ENCODE results near the gene IL2RA. TPM values are rescaled to one million over a fixed set of nuclear protein-coding genes. Genes with fewer than 3 reads are reported as not detected.
A peak's percentile ranks its signal among the peaks of the same experiment; 100 is the strongest.
"Not testable (repeated sequence)": the region's sequence is repeated elsewhere in the genome, so short reads cannot be mapped to it uniquely, and the experiment has no call there.

The IL2RA gene
- total and polyA plus RNA-seq, 3 donors from 2014 or later, result 0.62 to 1.0 TPM; not detected in 1

GRCh38 chr10:5965266-5965665 lies 96.9 kb downstream of the IL2RA start:
- WGBS, 2 donors, result 88 to 94% methylated on average over 5 to 8 of the region's 8 CpGs
- Histone ChIP-seq H3K27me3 (no peaks in the 10 kb centered on the region), H3K36me3 (ENCODE audit: low read depth, missing control alignments) (no peaks in the 10 kb centered on the region), H3K4me3 (no peak overlapping the region), H3K27ac (no peak overlapping the region), H3K4me1 (peaks cover 5% of the 10 kb centered on the region), H3K9me3 (no peaks in the 10 kb centered on the region)
- intact Hi-C loops (cut with DNase I; ENCODE audit: low total_unique reads), result no loop called here
- peak; percentile 13 for DNase-seq
- no peak for TF ChIP-seq CTCF (IDR thresholded peaks at IDR 0.05)
- TF ChIP-seq POLR2A (IDR thresholded peaks at IDR 0.05), result no peak

GRCh38 chr10:5964736-5965135 lies 97.4 kb downstream of the IL2RA start:
- no peak overlapping the region for H3K4me3 ChIP-seq
- no peaks in the 10 kb centered on the region for H3K36me3 ChIP-seq (ENCODE audit: low read depth, missing control alignments)
- peaks cover 5% of the 10 kb centered on the region for H3K4me1 ChIP-seq
- H3K9me3 ChIP-seq, result no peaks in the 10 kb centered on the region
- TF ChIP-seq POLR2A (IDR thresholded peaks at IDR 0.05) (no peak), CTCF (IDR thresholded peaks at IDR 0.05) (no peak)
- H3K27ac ChIP-seq, result no peak overlapping the region
- no peaks in the 10 kb centered on the region for H3K27me3 ChIP-seq
- DNase-seq, result peak; percentile 11
- 89 to 95% methylated on average over 4 to 13 of the region's 13 CpGs for whole genome bisulfite sequencing, 2 donors
- intact Hi-C loops (cut with DNase I; ENCODE audit: low total_unique reads), result no loop called here

- WGBS, 2 donors, result 81 to 88% methylated on average over 10 of the region's 10 CpGs
- Histone ChIP-seq H3K27me3 (no peaks in the 10 kb centered on the region), H3K36me3 (ENCODE audit: low read depth, missing control alignments) (no peaks in the 10 kb centered on the region), H3K4me3 (no peak overlapping the region), H3K9me3 (no peaks in the 10 kb centered on the region), H3K27ac (no peak overlapping the region), H3K4me1 (peaks cover 8% of the 10 kb centered on the region)
- intact Hi-C loops (cut with DNase I; ENCODE audit: low total_unique reads), result no loop called here
- no peak for DNase-seq
- TF ChIP-seq POLR2A (IDR thresholded peaks at IDR 0.05), result no peak
- no peak for TF ChIP-seq CTCF (IDR thresholded peaks at IDR 0.05)
These were observed 98.6 kb downstream of the IL2RA start for GRCh38 chr10:5963591-5963990.

- TF ChIP-seq CTCF (IDR thresholded peaks at IDR 0.05) (no peak), POLR2A (IDR thresholded peaks at IDR 0.05) (no peak)
These were observed 99.1 kb downstream of the IL2RA start for GRCh38 chr10:5963071-5963470.

GRCh38 chr10:5962358-5962940 lies 99.7 kb downstream of the IL2RA start:
- intact Hi-C loops (cut with DNase I; ENCODE audit: low total_unique reads); H3K36me3 ChIP-seq (ENCODE audit: low read depth, missing control alignments); DNase-seq; H3K9me3 ChIP-seq; H3K4me3 ChIP-seq; H3K27me3 ChIP-seq; H3K4me1 ChIP-seq: not testable (repeated sequence)
- 95 to 96% methylated on average over 10 of the region's 10 CpGs for WGBS, 2 donors
- H3K27ac ChIP-seq, result peak overlapping the region; percentile 68 to 75

More at GRCh38 chr10:5963071-5963470, 99.1 kb downstream of the IL2RA start:
- no peaks in the 10 kb centered on the region for H3K27me3 ChIP-seq
- WGBS, 2 donors, result 91 to 97% methylated on average over 6 to 7 of the region's 7 CpGs
- H3K4me3 ChIP-seq, result no peak overlapping the region
- no peak for DNase-seq
- no peaks in the 10 kb centered on the region for H3K36me3 ChIP-seq (ENCODE audit: low read depth, missing control alignments)
- H3K9me3 ChIP-seq, result no peaks in the 10 kb centered on the region
- H3K27ac ChIP-seq, result no peak overlapping the region
- intact Hi-C loops (cut with DNase I; ENCODE audit: low total_unique reads), result no loop called here
- peaks cover 8% of the 10 kb centered on the region for H3K4me1 ChIP-seq

Data from testis (tissue), 3 donors.